Measurements from ENCODE around the gene TMEM59L. TPM values are rescaled to one million over a fixed set of nuclear protein-coding genes. Genes with fewer than 3 reads are reported as not detected.
A peak's percentile ranks its signal among the peaks of the same experiment; 100 is the strongest.

TMEM59L gene
- total and polyA plus RNA-seq, 2 of the 13 experiments (the other 11 are each of a cell fraction or from before 2014, with no cell fraction given) = 0.97 to 5.5 TPM

GRCh38 chr19:18586306-18586705 lies 26.4 kb upstream of the TMEM59L start:
- FAIRE-seq = no peak
- ChIA-PET POLR2A (interaction anchor here (1.1 to 1.9 kb wide), 2 partner anchors 15 to 68 kb away, joined by 3 to 10 read pairs; partner anchors contain the start of gene UBA52), CTCF (ENCODE audit: low intra/inter-chr PET ratio, low total read pairs) (no interaction called here)
- Histone ChIP-seq H3K27me3 (ENCODE audit: control insufficient read depth in 1 of 2, insufficient read depth in 2 of 2, low read length in 2 of 2) (peaks cover 0 to 2% of the 10 kb centered on the region in 2 experiments; a peak in 1 of 5 replicates), H3K4me2 (ENCODE audit: low read depth, low read length) (no peak overlapping the region), H3K27ac (ENCODE audit: extremely low read length, insufficient read depth, low read length) (no peak overlapping the region), H3K79me2 (ENCODE audit: insufficient read depth, low read length) (no peaks in the 10 kb centered on the region), H3K9ac (ENCODE audit: insufficient read depth, low read depth, low read length) (no peak overlapping the region), H3K9me3 (ENCODE audit: low read length) (no peaks in the 10 kb centered on the region), H3K4me3 (replicated peaks in 1 of 3; ENCODE audit: insufficient read depth in 1 of 3, low read depth in 2 of 3, low read length in 3 of 3) (no peak overlapping the region), H3K36me3 (replicated peaks in 1 of 2; ENCODE audit: control insufficient read depth in 1 of 2, insufficient read depth in 2 of 2, low read length in 2 of 2) (no peaks in the 10 kb centered on the region), H3K4me1 (ENCODE audit: insufficient read depth, low read length) (peaks cover 33% of the 10 kb centered on the region), H2AFZ (ENCODE audit: low read length) (no peak overlapping the region), H4K20me1 (ENCODE audit: insufficient read depth, low read length) (no peaks in the 10 kb centered on the region)
- intact Hi-C loops (cut with micrococcal nuclease; ENCODE audit: unreplicated experiment) (no loop called here), in situ Hi-C loops (cut with HindIII; ENCODE audit: extremely low pct_ligation_motif_present, low pct_unique_long_range_greater_than_20kb) (no loop called here)
- TF ChIP-seq MTF2 (CRISPR knock-in tag; IDR thresholded peaks at IDR 0.05; ENCODE audit: borderline replicate concordance) = no peak
- TF ChIP-seq CTCF (CRISPR knock-in tag; IDR thresholded peaks at IDR 0.05) = peak; percentile 16; the same call in 1 of the 2 replicates
- no peak for TF ChIP-seq ZNF17 (CRISPR knock-in tag; IDR thresholded peaks at IDR 0.05)
- TF ChIP-seq STAG1 (CRISPR knock-in tag; IDR thresholded peaks at IDR 0.05) = peak; percentile 25
- TF ChIP-seq ZNF235 (CRISPR knock-in tag; IDR thresholded peaks at IDR 0.05; ENCODE audit: borderline replicate concordance) = no peak
- no peak for TF ChIP-seq KAT8 (CRISPR knock-in tag; IDR thresholded peaks at IDR 0.05)
- TF ChIP-seq GABPA (IDR thresholded peaks at IDR 0.05; ENCODE audit: low read depth, low read length) = no peak
- TF ChIP-seq GABPA (CRISPR knock-in tag; IDR thresholded peaks at IDR 0.05; ENCODE audit: low read depth) = no peak
- BruUV-seq (replicated peaks) = no TSS peak
- no peak for DNase-seq (ENCODE audit: low spot score)
- WGBS (ENCODE audit: low lambda C conversion rate) = 53% methylated on average over 2 of the region's 2 CpGs
- ATAC-seq = no peak
